IMR-90 (cell line): ENCODE results near the gene CCDC88A. TPM values are rescaled to one million over a fixed set of nuclear protein-coding genes. Genes with fewer than 3 reads are reported as not detected.

Experiments used
- ATAC-seq: fragments of 200-7000 bp; cut with Tn5 transposase; 2 replicates; pipeline ENCODE4 v1.9.1; 2020; ENCODE audit warnings: low read depth, mild to moderate bottlenecking, moderate library complexity
- BruUV-seq: library from RNA; stranded (reverse); fragments of 400-500 nt; replicated peaks from 2 replicates; lab custom pipeline; 2021; lab: Mats Ljungman, UMichigan
- CTCF ChIA-PET: fragments of 300-600 bp; formaldehyde crosslinking; extraction: SDS; loops from one replicate; lab custom pipeline; 2021; ENCODE audit warnings: antibody characterized with exemption; lab: Yijun Ruan, JAX
- POLR2A ChIA-PET: fragments of 300-600 bp; sonication (Branson Sonifier 250); formaldehyde crosslinking; loops from one replicate; lab custom pipeline; 2022; ENCODE audit warnings: antibody characterized with exemption; ENCODE audit not compliant: unreplicated experiment; lab: Charles Lee
- DNase-seq: peaks from one replicate; pipeline ENCODE4 v3.0.0; 2013
- H2AFZ ChIP-seq: replicated peaks from 2 replicates; pipeline ENCODE3; 2013; ENCODE audit warnings: low read length, mild to moderate bottlenecking; ENCODE audit not compliant: poor library complexity
- H2AK5ac ChIP-seq: 2 replicates; pipeline ENCODE4 v1.6.1; 2013; ENCODE audit warnings: low read depth, low read length, inconsistent platforms
- H2AK9ac ChIP-seq: replicated peaks from 2 replicates; pipeline ENCODE3; 2013; ENCODE audit warnings: mild to moderate bottlenecking, low read depth, low read length, moderate library complexity; ENCODE audit not compliant: poor library complexity
- H2BK120ac ChIP-seq: 2 replicates; pipeline ENCODE4 v1.6.1; 2013; ENCODE audit warnings: low read depth, low read length, inconsistent platforms
- H2BK15ac ChIP-seq: 3 replicates; pipeline ENCODE4 v1.6.1; 2013; ENCODE audit warnings: low read depth, low read length, inconsistent platforms
- H2BK20ac ChIP-seq: 2 replicates; pipeline ENCODE4 v1.6.1; 2013; ENCODE audit warnings: low read depth, mild to moderate bottlenecking, inconsistent platforms, low read length, moderate library complexity
- H2BK5ac ChIP-seq: 2 replicates; pipeline ENCODE4 v1.6.1; 2013; ENCODE audit warnings: mild to moderate bottlenecking, low read depth, low read length, inconsistent platforms; ENCODE audit not compliant: poor library complexity, severe bottlenecking
- H3K14ac ChIP-seq: replicated peaks from 2 replicates; pipeline ENCODE4 v1.6.1; 2013; ENCODE audit warnings: low read depth, low read length, inconsistent platforms
- H3K18ac ChIP-seq: 2 replicates; pipeline ENCODE4 v1.6.1; 2013; ENCODE audit warnings: low read depth, low read length, control low read depth
- H3K23ac ChIP-seq: 2 replicates; pipeline ENCODE4 v1.6.1; 2013; ENCODE audit warnings: low read depth, low read length, inconsistent platforms
- H3K27ac ChIP-seq: 2 replicates; pipeline ENCODE4 v1.5.1; 2013; ENCODE audit warnings: mild to moderate bottlenecking, control low read depth, low read length; ENCODE audit not compliant: insufficient read depth
- H3K27me3 ChIP-seq: 2 replicates; pipeline ENCODE4 v1.6.1; 2013; ENCODE audit warnings: low read length; ENCODE audit not compliant: control insufficient read depth, insufficient read depth
- H3K36me3 ChIP-seq: 2 replicates; pipeline ENCODE4 v1.6.1; 2013; ENCODE audit warnings: low read length, mixed read lengths; ENCODE audit not compliant: control insufficient read depth, insufficient read depth
- H3K4ac ChIP-seq: 2 replicates; pipeline ENCODE4 v1.6.1; 2013; ENCODE audit warnings: low read depth, low read length, inconsistent platforms
- H3K4me1 ChIP-seq: 2 replicates; pipeline ENCODE4 v1.6.1; 2013; ENCODE audit warnings: low read length, mixed read lengths; ENCODE audit not compliant: control insufficient read depth, insufficient read depth
- H3K4me2 ChIP-seq: 2 replicates; pipeline ENCODE4 v1.6.1; 2013; ENCODE audit warnings: low read depth, mild to moderate bottlenecking, control low read depth, low read length, moderate library complexity
- H3K4me3 ChIP-seq: 2 replicates; pipeline ENCODE4 v1.5.1; 2013; ENCODE audit warnings: low read depth, mild to moderate bottlenecking, control low read depth, low read length, moderate library complexity; ENCODE audit not compliant: insufficient read depth
- H3K56ac ChIP-seq: 2 replicates; pipeline ENCODE4 v1.6.1; 2013; ENCODE audit warnings: low read length, inconsistent platforms; ENCODE audit not compliant: insufficient read depth; ENCODE audit errors: extremely low read depth
- H3K79me1 ChIP-seq, 2 experiments: 2 replicates each; pipeline ENCODE4 v1.6.1; 2013; ENCODE audit warnings: low read length in 2 of 2, inconsistent platforms in 1 of 2, low read depth in 1 of 2
- H3K9ac ChIP-seq: 2 replicates; pipeline ENCODE4 v1.6.1; 2013; ENCODE audit warnings: low read depth, low read length, control low read depth
- H3K9me1 ChIP-seq: 2 replicates; pipeline ENCODE4 v1.6.1; 2013; ENCODE audit warnings: low read length, inconsistent platforms; ENCODE audit not compliant: insufficient read depth
- H3K9me3 ChIP-seq: 2 replicates; pipeline ENCODE4 v1.6.1; 2013; ENCODE audit warnings: low read length; ENCODE audit not compliant: control insufficient read depth, insufficient read depth
- H4K20me1 ChIP-seq: 2 replicates; pipeline ENCODE4 v1.6.1; 2013; ENCODE audit warnings: low read length, inconsistent platforms; ENCODE audit not compliant: insufficient read depth
- H4K5ac ChIP-seq: 2 replicates; pipeline ENCODE4 v1.6.1; 2013; ENCODE audit warnings: mild to moderate bottlenecking, low read depth, low read length, control low read depth
- H4K8ac ChIP-seq, 2 experiments: 2 replicates each; pipeline ENCODE4 v1.6.1; 2013; ENCODE audit warnings: low read depth in 2 of 2, low read length in 2 of 2, control low read depth in 1 of 2, inconsistent platforms in 1 of 2
- H4K91ac ChIP-seq: 2 replicates; pipeline ENCODE4 v1.6.1; 2013; ENCODE audit warnings: low read depth, low read length, inconsistent platforms; ENCODE audit not compliant: insufficient read depth
- BHLHE40 ChIP-seq: fragments of 150-350 bp; IDR thresholded peaks from 2 replicates; pipeline ENCODE4 v1.6.1; 2016; ENCODE audit warnings: mild to moderate bottlenecking, low read depth, low read length
- CEBPB ChIP-seq: IDR thresholded peaks from 2 replicates; pipeline ENCODE4 v1.6.1; 2012; ENCODE audit warnings: low read depth, low read length, improper control_type of control experiment
- MAFK ChIP-seq: IDR thresholded peaks from 2 replicates; pipeline ENCODE4 v1.6.1; 2012; ENCODE audit warnings: low read depth, low read length, improper control_type of control experiment
- MAZ ChIP-seq: IDR thresholded peaks from 2 replicates; pipeline ENCODE4 v1.6.1; 2012; ENCODE audit warnings: low read depth, mild to moderate bottlenecking, low read length, improper control_type of control experiment, moderate library complexity, borderline replicate concordance
- MXI1 ChIP-seq: IDR thresholded peaks from 2 replicates; pipeline ENCODE4 v1.6.1; 2012; ENCODE audit warnings: low read depth, mild to moderate bottlenecking, low read length, moderate library complexity, borderline replicate concordance
- POLR2A ChIP-seq: IDR thresholded peaks from 2 replicates; pipeline ENCODE4 v1.6.1; 2012; ENCODE audit warnings: mild to moderate bottlenecking, low read depth, low read length
- RAD21 ChIP-seq: IDR thresholded peaks from 2 replicates; pipeline ENCODE4 v1.6.1; 2012; ENCODE audit warnings: low read length, improper control_type of control experiment
- RCOR1 ChIP-seq: IDR thresholded peaks from 2 replicates; pipeline ENCODE4 v1.6.1; 2012; ENCODE audit warnings: mild to moderate bottlenecking, low read length, improper control_type of control experiment; ENCODE audit not compliant: insufficient replicate concordance
- RFX5 ChIP-seq: IDR thresholded peaks from 2 replicates; pipeline ENCODE4 v1.8.0; 2012; ENCODE audit warnings: low read depth, mild to moderate bottlenecking, low read length, moderate library complexity
- SMC3 ChIP-seq: fragments of 150-350 bp; IDR thresholded peaks from 2 replicates; pipeline ENCODE4 v1.6.1; 2016; ENCODE audit warnings: low read depth, mild to moderate bottlenecking, antibody characterized with exemption, low read length, moderate library complexity
- WGBS, 2 experiments: methylation state at CpG; one replicate each; pipeline versions ENCODE4 v1.1.5 to v1.1.7; 2013; ENCODE audit warnings: missing lambda C conversion rate in 2 of 2; ENCODE audit not compliant: insufficient read length in 1 of 2; ENCODE audit errors: extremely low coverage in 2 of 2; 5-methylcytosine and 5-hydroxymethylcytosine counted together
- dilution Hi-C: fragments of 300-500 bp; cut with HindIII; formaldehyde crosslinking; loops from one replicate; pipeline ENCODE4 v1.14.3; 2018; ENCODE audit warnings: low sequenced_read_pairs; ENCODE audit not compliant: unreplicated experiment
- in situ Hi-C: fragments of 300-500 bp; cut with MboI; formaldehyde crosslinking; loops from 3 replicates; pipeline ENCODE4 v1.14.3; 2019; ENCODE audit warnings: low sequenced_read_pairs, inconsistent platforms, mixed read lengths
- intact Hi-C: fragments of 100-400 bp; cut with micrococcal nuclease; formaldehyde crosslinking; loops from 2 replicates; pipeline ENCODE4 v1.10.0; 2022
- polyA plus RNA-seq, 3 experiments: library from polyadenylated mRNA; depleted of rRNA; stranded (reverse); fragments of >200 nt; gene quantifications; 2 replicates each; pipeline ENCODE4 v1.2.3, GENCODE V29; 2012; ENCODE audit warnings: low replicate concordance in 1 of 3
- total RNA-seq: library from RNA; depleted of rRNA; stranded (reverse); fragments of >200 nt; gene quantifications from 2 replicates; pipeline ENCODE4 v1.2.3, GENCODE V29; 2012
- TF ChIP-seq, protein P1 (sequence below): fragments of 150-350 bp; IDR thresholded peaks from 2 replicates; pipeline ENCODE4 v1.6.1; 2016; ENCODE audit warnings: low read depth, mild to moderate bottlenecking, low read length, moderate library complexity, borderline replicate concordance
- TF ChIP-seq, protein P2 (sequence below): conservative IDR thresholded peaks from 2 replicates; pipeline ENCODE4 v1.5.1; 2012; ENCODE audit warnings: mild to moderate bottlenecking, low read depth, low read length, improper control_type of control experiment
- TF ChIP-seq, protein P3 (sequence below): fragments of 150-350 bp; IDR thresholded peaks from 2 replicates; pipeline ENCODE4 v1.6.1; 2017; ENCODE audit warnings: mild to moderate bottlenecking, antibody characterized with exemption, low read length, low read depth

The CCDC88A gene
- total and polyA plus RNA-seq, 2 of the 4 experiments (the other 2 are of a cell fraction): 15.6 to 63.8 TPM

DNA sequence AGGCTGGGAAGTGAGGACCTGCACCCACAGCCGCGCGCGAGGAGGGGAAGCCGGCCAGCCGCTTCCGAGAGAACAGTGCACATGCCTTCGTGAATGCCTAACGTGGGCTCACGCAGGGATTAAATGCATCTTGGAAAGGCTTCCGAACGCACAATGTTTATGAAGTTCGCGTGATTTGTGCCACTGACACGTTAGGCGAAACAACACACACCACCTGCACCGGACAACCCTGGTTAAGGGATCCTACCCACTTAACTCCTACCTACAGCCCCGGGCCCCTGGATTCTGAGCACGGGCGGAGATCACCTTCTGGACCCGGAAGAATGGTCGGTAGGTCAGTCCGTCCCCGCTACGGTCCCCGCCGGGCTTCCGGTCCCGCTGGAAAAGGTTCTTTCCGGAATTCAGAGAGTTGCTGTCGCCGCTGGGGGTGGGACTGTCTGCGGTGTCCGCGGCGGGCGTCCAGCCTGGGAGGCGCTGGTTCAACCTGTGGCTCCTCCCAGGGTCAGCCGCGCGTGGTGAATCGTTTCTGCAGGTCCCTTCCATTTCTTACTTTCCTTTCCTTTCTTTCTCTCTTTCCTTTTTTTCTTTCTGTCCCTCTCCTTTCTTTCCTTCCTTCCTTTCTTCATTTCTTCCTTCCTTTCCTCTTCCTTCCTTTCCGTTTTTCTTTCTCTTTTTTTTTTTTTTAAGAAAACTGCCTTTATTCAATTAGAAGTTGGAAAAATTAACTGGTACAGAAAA, 150.6 kb downstream of the CCDC88A start, which contains the start of gene MTIF2:
Gene MTIF2 (minus strand): TSS at position 325 of the 738 bp plus-strand sequence. CDS start 5,373 bp downstream, outside the sequence.
- ATAC-seq (peak; percentile 99), DNase-seq (peak; percentile 91)
- WGBS, 2 experiments: 0% methylated on average over 18 of the region's 43 CpGs; no CpG with 5 or more reads in 1 of the 2 experiments
- peak within 1 kb of the TSS; percentile 85 for H3K27ac ChIP-seq
- H3K14ac ChIP-seq: peak within 1 kb of the TSS; percentile 98
- H2BK5ac ChIP-seq: peak within 1 kb of the TSS; percentile 80
- peak within 1 kb of the TSS; percentile 77 for H4K91ac ChIP-seq
- peak within 1 kb of the TSS; percentile 96 for H3K4me2 ChIP-seq
- peak within 1 kb of the TSS; percentile 94 for H3K4ac ChIP-seq
- peaks cover 8 to 14% of the 10 kb centered on the region in 2 experiments; a peak in 2 of 4 replicates for H3K79me1 ChIP-seq
- POLR2A ChIA-PET: no interaction called here
- H4K5ac ChIP-seq: peak within 1 kb of the TSS; percentile 96
- H2AFZ ChIP-seq: peak within 1 kb of the TSS; percentile 97
- dilution Hi-C loops: no loop called here
- H3K9me3 ChIP-seq: no peaks in the 10 kb centered on the region
- H3K4me1 ChIP-seq: no peaks in the 10 kb centered on the region; the same call in 1 of the 2 replicates
- intact Hi-C loops: loop anchor here (1.0 kb wide), 1 partner anchor 150 kb away; the partner anchor contains the start of gene CCDC88A
- H3K36me3 ChIP-seq: peaks cover 3% of the 10 kb centered on the region; the same call in 1 of the 2 replicates
- H3K4me3 ChIP-seq: peak within 1 kb of the TSS; percentile 74
- peak within 1 kb of the TSS; percentile 54; the same call in 1 of the 2 replicates for H2BK120ac ChIP-seq
- peak within 1 kb of the TSS; percentile 1 for H2AK9ac ChIP-seq
- no peaks in the 10 kb centered on the region for H3K9me1 ChIP-seq
- H2BK15ac ChIP-seq: no peak within 1 kb of the TSS
- H3K18ac ChIP-seq: peak within 1 kb of the TSS; percentile 60
- CTCF ChIA-PET: no interaction called here
- peak within 1 kb of the TSS; percentile 41; the same call in 1 of the 2 replicates for H2BK20ac ChIP-seq
- in situ Hi-C loops: no loop called here
- H4K8ac ChIP-seq: peak within 1 kb of the TSS; percentile 96 to 98
- peak within 1 kb of the TSS; percentile 91 for H3K56ac ChIP-seq
- no peaks in the 10 kb centered on the region for H4K20me1 ChIP-seq
- peak within 1 kb of the TSS; percentile 99 for H3K23ac ChIP-seq
- peak within 1 kb of the TSS; percentile 97 for H3K9ac ChIP-seq
- no TSS peak for BruUV-seq
- peak within 1 kb of the TSS; percentile 81 for H2AK5ac ChIP-seq
- no peaks in the 10 kb centered on the region for H3K27me3 ChIP-seq
- TF ChIP-seq MAZ (no peak), SMC3 (peak; percentile 11; the same call in 1 of the 2 replicates), CEBPB (no peak), MAFK (no peak), RCOR1 (no peak), POLR2A (peak; percentile 81), BHLHE40 (peak; percentile 65; the same call in 1 of the 2 replicates), RAD21 (peak; percentile 32), RFX5 (no peak), MXI1 (peak; percentile 3; the same call in 1 of the 2 replicates)
- TF ChIP-seq, protein P1, sequence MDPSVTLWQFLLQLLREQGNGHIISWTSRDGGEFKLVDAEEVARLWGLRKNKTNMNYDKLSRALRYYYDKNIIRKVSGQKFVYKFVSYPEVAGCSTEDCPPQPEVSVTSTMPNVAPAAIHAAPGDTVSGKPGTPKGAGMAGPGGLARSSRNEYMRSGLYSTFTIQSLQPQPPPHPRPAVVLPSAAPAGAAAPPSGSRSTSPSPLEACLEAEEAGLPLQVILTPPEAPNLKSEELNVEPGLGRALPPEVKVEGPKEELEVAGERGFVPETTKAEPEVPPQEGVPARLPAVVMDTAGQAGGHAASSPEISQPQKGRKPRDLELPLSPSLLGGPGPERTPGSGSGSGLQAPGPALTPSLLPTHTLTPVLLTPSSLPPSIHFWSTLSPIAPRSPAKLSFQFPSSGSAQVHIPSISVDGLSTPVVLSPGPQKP: no peak; the same call in 1 of the 2 replicates
- TF ChIP-seq, protein P2, sequence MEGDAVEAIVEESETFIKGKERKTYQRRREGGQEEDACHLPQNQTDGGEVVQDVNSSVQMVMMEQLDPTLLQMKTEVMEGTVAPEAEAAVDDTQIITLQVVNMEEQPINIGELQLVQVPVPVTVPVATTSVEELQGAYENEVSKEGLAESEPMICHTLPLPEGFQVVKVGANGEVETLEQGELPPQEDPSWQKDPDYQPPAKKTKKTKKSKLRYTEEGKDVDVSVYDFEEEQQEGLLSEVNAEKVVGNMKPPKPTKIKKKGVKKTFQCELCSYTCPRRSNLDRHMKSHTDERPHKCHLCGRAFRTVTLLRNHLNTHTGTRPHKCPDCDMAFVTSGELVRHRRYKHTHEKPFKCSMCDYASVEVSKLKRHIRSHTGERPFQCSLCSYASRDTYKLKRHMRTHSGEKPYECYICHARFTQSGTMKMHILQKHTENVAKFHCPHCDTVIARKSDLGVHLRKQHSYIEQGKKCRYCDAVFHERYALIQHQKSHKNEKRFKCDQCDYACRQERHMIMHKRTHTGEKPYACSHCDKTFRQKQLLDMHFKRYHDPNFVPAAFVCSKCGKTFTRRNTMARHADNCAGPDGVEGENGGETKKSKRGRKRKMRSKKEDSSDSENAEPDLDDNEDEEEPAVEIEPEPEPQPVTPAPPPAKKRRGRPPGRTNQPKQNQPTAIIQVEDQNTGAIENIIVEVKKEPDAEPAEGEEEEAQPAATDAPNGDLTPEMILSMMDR: 0 out of 2 replicates have a peak, but pooled peaks have one; percentile 11
- TF ChIP-seq, protein P3, sequence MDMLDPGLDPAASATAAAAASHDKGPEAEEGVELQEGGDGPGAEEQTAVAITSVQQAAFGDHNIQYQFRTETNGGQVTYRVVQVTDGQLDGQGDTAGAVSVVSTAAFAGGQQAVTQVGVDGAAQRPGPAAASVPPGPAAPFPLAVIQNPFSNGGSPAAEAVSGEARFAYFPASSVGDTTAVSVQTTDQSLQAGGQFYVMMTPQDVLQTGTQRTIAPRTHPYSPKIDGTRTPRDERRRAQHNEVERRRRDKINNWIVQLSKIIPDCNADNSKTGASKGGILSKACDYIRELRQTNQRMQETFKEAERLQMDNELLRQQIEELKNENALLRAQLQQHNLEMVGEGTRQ: no peak
